GM21381 (cell line): Measurements from ENCODE around the gene CACHD1.

Experiments used
- ATAC-seq: cut with Tn5 transposase; IDR thresholded peaks from one replicate; pipeline ENCODE4 v1.9.1; 2021; ENCODE audit warnings: mild to moderate bottlenecking, moderate library complexity; ENCODE audit not compliant: unreplicated experiment

The CACHD1 gene

DNA sequence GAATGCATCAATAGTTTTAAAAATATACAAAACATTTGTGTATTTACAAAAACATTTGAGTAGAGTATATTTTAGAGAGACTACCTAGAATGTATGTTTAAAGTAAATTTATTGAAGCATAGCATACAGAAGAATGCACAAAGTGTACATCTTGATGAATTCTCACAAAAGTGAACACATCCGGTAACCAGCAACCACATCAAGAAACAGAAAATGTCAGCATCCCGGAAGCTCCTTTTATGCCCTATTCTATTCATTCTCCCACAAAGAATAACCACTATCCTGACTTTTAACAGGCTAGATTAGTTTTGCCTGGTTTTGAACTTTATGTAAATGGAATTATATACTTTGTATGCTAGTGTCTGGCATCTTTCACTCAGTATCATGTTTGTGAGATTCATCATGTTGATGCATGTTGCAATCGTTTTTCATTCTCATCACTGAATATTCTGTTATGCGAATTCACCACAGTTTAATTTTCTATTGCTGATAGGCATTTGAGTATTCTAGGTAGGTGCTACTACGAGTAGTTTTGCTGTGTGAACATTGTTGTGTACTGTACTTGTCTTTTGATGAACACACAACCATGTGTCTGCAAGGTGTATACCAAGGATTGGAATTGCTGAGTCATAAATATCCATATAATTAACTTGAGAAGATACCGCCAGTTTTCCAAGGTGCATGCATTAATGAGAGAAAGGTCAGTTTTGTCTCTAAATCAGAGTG is 75.4 kb downstream of the CACHD1 start:
- no peak for ATAC-seq

DNA sequence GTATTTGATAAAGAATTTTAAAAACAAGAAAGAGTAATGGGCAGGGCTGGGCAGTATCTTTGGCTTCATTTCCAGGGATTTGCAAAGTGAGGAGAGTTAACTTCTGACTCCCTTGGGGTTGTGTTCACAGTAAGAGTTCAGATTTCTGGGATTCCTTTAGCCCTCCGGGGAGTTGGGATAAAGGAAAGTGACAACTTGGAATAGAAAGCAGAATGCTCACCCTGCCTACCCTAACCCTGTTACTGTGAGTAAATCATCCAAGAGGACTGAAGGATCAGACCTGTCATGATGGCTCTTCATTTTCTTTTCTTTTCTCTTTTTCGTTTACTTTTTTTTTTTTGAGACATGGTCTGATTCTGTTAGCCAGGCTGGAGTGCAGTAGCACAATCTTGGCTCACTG is 76.1 kb downstream of the CACHD1 start:
- no peak for ATAC-seq

DNA sequence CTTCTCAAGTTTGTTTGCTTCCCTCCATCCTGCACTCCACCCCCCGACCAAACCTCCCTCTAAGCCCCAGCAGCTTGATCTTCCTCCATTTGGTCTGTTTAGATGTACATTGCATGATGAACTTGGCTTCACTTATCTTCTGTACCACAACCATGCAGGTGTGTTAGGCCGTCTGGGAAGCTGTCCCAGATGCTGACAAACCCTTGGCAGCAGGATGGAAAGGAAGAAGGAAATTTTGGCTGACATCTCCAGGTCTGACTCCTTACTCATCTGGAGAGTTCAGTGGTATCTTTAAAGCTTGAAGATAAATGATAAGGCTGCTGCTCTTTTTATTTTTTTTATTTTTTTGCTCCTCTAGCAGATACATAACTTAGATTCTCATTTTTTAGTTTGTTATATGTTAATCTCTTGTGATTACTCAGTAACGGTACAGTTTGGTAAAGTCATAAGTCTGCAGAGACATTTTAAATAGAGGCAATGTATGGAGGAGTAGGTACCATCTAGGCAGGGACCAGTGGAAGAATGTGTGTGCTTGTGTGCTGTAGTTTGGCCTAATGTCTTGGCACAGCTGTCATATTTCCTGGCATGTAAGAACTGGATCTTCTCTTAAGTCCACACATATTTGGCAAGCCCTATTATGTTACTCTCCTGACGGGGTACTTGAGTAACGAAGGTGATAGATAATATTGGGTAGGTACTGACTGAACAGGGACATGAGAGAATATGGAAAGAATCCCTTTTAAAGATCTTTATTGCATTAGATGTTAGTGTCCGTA is 79.7 kb downstream of the CACHD1 start:
- ATAC-seq: no peak

DNA sequence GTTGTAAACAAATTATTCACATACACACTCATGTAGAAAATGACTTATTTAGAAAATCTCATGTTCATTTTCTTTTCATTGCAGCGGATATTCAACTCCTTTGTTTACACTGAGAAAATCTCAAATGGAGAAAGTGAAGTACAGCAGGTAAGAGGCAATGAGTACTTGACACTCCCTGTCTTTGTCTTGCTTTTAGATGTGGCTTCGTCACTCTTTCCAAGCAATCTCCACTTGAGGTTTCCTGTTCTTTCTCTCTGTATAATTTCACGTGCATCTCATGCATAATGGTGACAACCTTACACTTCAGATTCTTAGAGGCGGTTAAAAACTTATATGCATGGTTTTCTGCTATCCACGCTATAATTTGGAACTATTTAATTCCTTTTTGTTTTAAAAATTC is 80.6 kb downstream of the CACHD1 start:
- no peak for ATAC-seq

DNA sequence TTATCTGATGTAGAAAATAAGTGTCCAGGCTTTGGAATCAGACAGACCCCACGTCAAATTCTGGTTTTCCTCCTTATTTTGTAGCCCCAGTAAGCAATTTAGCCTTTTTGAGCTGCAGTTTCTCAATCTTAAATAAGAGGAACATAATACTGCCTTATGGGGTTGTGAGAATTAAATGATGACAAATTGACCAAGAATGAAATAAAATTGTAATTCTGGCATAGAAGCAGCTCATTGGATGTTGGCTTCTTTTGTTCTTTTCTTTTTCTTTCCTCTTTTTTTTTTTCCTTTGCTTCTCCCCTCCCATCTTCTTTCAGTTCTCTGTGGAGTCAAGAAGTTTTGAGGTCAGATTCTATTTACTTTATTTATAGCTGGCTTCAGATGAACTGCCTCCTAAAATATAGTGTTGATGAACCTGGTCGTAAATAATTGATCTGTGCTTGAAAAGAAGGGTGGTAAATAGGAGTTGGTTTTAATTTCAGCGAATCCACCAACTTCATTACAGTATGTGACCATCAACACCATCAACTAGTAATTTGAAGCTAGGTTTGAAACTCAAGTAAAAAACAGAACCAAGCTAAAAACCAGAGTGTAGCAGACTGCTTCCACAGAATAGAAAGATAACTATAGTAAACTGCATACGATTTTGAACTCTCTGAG is 81.1 kb downstream of the CACHD1 start:
- ATAC-seq: no peak

DNA sequence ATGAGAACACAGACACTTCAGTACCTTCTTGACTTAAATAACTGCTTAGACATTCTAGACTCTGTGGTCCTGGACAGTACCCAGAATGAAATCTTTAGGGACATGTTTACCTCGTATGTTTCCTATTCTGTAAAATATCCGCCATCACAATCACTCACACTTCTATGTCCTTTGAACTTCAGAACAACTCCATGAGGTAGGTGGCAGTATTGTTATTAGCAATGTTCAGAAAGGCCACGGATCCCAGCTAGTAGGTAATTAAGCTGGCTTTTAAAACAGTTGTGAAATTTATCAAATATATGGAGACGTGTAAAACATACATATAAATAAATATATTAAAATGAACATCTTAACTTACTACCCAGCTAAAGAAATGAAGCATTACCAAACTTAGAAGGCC is 83.4 kb downstream of the CACHD1 start:
- no peak for ATAC-seq

DNA sequence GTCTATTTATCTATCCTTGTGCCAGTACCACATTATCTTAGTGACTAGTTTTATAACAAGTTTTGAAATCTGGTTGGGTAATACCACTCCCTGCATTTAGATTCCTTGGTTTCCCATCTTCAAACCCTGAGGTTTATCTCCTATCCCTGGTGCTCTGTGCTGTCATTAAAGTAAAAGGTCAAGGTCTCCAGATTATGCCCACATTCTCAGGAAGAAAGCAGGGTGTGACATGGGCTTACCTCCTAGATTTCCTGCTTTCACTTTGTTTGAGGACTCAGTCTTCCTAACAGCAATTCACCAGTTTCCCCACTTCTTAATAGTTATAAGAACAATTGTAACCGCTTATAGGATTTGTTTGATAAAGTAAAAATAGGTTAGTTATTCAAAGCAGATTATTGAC is 86.0 kb downstream of the CACHD1 start:
- ATAC-seq: no peak

DNA sequence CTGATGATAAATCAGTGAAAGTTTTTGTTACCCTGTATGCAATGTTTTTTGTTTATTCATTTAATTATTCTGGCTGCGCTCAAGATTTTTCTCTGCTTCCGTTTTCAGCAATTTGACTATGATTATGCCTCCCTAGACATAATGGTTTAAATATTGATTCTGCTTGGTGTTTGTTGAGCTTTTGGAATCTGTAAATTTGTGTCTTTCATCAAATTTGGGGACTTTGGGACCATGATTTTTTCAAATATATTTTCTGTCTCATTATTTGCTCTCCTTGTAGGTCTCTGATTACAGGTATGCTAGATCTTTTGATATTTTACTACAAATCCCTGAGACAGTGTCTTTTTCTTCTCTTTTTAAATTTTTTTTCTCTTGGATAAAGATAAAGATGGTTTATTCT is 92.1 kb downstream of the CACHD1 start:
- no peak for ATAC-seq

DNA sequence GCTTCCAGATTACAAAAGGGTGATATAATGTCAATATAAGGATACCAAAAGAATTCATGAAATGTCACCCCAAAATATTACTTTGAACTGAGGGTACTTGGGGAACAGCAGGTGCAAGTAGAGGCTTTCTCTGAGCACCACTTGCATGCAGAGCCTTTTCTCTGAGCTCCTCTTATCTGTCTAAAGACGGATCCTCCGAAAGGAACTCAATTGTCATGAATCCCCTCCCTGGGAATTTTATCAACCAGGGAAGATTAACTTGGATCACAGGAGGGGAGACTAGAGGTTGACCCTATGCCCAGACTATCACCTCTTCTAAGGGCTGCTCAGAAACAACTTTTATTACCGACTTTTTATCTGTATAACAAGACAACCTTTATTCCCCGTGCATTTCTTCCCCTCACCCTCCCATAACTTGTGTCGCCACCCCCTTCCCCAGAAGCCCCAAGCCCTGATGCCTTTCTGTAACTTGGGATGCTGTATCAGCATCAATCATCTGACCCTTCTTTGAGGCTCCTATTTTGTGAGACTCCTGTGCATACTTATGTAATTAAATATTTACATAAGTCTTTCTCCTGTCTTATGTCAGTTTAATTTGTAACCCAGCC is 94.1 kb downstream of the CACHD1 start:
- ATAC-seq: no peak

DNA sequence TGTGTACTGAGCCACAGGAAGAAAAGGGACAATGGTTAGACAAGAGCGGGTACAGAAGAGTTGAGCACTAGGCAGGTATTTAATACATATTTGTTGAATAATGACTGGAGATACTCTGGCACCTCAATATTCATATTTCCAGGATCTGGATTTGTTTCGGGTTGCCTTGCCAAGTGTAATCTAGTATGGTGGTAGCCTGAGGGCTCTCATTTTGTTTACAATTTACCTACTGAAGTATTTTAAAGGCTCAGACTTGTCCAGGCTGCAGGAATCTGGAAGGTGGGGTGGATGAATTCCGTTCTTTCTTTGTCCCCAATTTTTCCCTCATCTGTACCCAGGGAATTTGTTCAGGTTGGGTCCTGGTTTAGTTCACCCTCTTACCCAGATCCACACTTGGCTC is 95.0 kb downstream of the CACHD1 start:
- ATAC-seq: no peak

DNA sequence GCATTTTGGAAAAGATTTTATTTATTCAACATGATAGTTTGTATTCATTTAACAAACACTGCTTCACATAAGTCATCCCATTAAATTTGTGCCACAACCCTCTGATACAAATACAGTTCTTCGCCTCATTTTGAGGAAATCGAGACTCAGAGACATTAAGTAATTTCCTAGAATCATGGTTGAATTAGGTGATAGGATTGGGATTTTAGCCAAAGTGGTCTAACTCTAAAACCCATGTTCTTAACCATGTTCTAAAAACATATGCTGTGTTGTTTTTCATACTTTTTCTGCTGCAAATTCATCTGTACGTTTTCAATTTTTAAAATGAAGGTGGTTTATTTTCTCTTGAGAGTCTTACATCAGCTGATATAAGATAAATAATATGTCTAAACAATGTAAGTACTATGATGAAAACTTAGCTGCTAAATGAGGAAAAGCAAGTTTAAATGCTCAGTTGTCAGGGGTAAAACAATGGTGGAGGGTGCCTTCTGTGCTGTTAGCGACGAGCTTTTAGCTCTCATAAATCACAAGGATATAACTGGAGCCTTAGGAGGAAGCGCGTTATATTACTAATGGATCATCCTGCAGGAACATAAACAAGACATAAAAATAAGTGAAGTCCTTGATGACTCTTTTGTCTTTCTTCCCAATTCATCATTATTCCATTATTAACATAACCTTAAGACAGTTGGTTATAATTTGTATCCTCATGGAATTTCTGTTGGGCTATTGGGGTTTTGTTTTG is 97.7 kb downstream of the CACHD1 start:
- ATAC-seq: no peak

DNA sequence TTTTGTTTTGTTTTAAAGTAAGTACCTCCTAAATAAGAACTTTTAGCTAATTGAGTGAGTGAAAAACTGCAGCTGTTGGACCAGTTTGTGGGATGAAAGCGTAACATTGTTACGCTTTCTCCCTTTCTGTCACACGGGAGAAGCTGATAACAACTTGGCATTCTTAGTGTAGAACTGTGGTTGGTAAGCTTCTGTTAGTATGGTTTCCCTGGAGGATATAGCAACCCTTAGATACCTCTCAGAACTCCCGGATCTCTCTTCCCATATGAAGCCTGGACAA is 98.2 kb downstream of the CACHD1 start:
- ATAC-seq: no peak

DNA sequence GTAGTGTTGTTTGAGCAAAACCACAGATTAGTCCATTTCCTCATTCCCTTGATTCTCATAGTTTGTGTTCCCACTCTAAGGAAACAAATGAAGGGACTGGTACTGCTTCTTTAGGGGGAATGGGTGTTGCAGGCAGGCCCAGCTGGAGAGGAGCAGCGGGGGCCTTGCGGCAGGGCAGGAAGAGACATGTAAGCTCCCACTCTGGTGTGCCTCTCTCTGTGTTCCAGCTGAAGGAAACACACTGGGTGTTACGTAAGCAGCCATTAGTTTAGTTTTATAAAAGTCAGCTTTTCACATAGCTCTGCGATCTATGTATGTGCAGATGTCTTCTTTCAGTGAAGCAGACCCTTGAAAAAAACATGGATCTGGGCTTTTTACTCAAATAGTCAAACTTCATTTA is 99.5 kb downstream of the CACHD1 start:
- ATAC-seq: no peak

DNA sequence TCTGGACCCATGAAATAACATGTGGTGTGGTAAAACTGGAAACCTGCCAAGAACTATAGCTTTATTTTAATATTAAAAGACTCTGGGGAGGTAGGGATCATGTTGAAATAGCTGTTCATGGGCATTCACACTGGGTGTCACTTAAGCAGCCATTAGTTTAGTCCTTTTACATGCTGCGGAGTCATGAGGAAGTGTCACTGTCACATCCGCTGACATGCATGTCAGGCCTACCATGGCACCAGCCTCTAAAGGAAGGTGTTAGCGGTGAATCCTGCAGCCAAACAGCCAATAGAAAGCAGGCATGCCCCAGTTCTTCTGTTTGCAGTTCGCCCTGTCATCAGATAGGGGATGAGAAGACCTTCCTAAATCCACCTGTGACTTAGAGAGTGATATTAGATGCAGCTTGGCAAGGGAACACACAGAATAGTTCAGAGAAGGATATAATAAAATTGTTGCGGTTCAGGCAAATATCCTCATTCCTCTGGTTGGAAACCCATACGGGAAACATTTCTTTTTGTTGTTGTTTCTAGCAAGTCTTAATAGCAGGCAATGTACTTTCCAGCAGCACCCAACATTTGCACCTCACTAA is 100.4 kb downstream of the CACHD1 start:
- no peak for ATAC-seq

DNA sequence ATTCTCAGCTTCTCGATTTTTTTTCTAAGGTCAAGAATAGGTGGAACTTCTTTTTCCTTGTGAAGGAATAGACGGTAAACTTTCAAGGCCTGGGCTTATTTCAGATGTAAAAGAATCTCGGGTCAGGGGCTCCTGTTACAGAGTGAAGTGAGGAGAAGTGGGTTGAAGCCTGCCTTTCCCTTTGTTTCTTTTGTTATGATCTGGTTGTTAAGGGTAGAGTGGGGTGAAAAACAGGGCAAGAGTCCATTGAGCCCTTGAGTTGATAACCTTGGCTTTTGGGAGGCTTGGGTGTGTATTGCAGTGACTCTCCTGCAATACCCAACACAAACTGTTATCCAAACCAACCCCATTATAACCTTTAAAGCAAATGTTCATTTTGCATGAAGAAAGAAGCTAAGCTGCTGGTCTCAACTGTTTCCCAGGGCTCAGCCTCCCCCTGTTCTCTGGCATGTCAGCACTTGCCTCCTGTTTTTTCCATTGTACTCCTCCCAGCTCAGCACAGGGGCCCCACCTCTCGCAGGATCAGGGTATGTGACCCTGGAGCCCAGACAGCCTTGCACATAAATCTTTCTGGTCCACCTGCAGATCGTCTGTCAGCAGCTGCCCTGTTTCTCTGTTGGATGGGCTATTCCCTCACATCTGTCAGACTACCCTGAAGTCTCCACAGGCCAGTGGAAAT is 102.4 kb downstream of the CACHD1 start:
- ATAC-seq: no peak

DNA sequence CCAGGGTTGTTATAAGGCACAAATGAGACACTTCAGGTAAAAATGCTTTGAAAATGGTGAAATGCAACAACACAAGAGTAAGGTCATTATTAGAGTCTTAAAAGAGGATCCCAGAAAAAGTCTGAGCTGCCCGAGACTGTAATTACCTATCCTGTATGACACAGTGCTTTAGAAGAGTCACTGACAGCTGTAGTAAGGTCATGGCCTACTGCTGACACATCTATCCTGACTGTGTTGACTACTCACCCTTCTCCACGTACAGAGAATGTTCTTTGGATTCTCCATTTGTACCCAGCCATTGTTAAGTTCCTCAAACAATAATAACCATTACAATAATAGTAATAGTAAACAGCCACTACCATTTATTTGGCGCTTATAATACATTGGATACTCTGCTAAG is 104.4 kb downstream of the CACHD1 start:
- ATAC-seq: no peak

DNA sequence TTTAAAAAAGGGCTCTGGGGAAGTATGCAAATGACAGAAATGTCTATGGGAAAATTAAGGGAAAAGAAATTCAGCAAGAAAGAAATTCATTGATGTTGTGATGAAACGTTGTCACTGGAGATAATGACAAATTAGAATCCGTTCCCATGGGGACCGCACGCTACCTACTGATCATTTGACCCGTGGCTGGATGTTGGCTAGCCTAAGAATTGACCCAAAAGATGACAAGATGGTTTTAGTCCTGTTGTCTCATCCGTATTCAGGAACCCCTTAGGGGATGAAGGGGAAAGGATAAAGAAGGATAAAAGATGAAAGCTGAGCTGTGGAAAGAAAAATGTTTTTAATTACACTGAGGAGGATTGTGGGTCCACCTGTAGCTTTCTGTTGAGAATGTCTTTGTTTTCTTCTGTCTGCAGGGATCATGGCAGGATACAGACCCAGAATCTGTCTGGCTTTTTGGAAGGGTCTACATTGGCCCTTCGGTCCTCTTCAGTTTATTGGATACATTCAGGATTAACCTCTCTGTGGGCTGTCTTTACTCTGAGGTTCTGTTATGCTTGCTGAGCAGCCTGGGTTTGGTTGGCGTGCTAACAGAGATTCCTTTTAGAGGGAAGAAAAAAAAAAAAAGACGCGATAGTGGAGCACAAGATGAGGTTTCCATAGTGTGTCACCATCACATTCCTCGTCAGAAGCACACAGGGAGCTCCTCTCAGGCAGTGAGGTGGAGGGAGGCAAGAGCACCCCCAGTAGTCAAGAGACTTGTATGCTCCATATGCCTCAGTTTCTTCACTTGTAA is 106.2 kb downstream of the CACHD1 start:
- no peak for ATAC-seq

DNA sequence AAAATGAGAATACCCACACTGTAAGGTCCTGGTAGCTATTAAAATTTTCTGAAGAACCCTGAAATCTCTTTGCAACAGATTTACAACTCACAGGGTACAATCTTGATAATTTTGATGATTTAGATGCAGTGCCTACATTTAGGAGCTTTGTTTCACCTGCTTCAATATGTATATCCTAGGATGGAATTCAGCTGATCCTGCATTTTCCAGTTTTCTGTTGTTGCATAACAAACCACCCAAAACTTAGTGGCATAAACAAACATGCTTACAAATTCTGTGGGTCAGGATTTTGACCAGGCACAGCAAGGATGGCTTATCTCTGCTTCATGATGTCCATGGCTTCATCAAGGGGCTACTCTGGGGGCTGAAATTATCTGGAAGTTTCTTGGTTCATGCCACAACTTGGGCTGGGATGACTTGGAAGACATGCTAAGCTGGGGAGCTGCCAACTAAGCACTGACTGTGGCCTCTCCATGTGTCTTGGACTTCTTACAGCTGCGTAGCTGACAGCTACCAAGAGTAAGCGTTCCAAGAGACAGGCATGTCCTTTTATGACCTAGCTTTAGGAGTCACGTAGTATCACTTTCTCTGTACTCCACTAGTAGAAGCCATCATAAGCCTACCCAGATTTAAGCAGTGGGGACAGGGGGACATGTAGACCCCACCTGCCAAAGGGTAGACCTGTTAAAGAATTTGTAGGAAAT is 108.5 kb downstream of the CACHD1 start:
- no peak for ATAC-seq

DNA sequence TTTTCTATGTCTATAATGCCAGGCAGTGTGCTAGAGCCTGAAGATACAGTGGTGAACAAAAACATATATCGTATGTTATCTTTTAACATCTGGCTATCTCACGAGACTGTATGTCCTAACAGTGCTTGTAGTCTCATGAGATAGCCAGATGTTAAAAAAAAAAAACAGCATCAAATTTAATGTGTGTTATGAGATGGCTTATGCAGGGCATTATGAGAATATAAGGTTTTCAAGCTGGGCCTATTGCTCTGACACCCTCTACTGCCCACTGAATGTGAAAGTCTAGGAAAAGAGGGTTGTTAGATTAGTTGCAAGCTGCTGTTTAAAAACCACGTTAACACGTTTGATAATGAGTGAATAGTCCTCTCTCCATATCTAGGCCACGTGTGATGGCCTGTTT is 109.8 kb downstream of the CACHD1 start:
- ATAC-seq: no peak
